ENCODE data around the gene UGT2B7. TPM values are rescaled to one million over a fixed set of nuclear protein-coding genes. Genes with fewer than 3 reads are reported as not detected.
A peak's percentile ranks its signal among the peaks of the same experiment; 100 is the strongest.

Gene UGT2B7
- 3.9 and 4.6 TPM in 2 replicates for total RNA-seq (2013; cell fraction: nucleolus; rRNA removed)
- total RNA-seq (2014; rRNA removed), result 0.27 and 0.79 TPM in 2 replicates
- 0.46 and 1.5 TPM in 2 replicates for total RNA-seq (2014; rRNA removed; fragmentation: Illumina TruSeq; extraction: Trizol)
- total RNA-seq (2021), result 0.77 and 1.0 TPM in 2 replicates
- polyA plus RNA-seq (2011; ENCODE audit: low read depth), result 0.13 TPM
- polyA plus RNA-seq (2011; rRNA removed), result 2.9 and 3.6 TPM in 2 replicates
- polyA plus RNA-seq (2011; cell fraction: cytosol; rRNA removed), result 1.1 and 1.6 TPM in 2 replicates
- 2.6 and 2.9 TPM in 2 replicates for polyA plus RNA-seq (2011; cell fraction: nucleus; rRNA removed)
- 0.13 TPM in 1 of 2 replicates, not detected in the other for polyA plus RNA-seq (2012)
- polyA plus RNA-seq (2014; fragmentation: Illumina TruSeq; extraction: Trizol), result 0.73 TPM in 2 replicates
- 1 to 10 TPM; 1.5 to 2.1 TPM for polyA plus RNA-seq (2014; fragmentation: Nextera tagmentation; extraction: Ambion mirVana)
- polyA plus RNA-seq (2014; rRNA removed), result 0.39 and 0.77 TPM in 2 replicates
- 1 to 10 TPM; 1.0 to 1.3 TPM for polyA plus RNA-seq (2016; fragmentation: Nextera tagmentation; extraction: Ambion mirVana)
- polyA minus RNA-seq (2011; rRNA and poly(A)+ RNA removed), result 2.0 and 2.2 TPM in 2 replicates
- polyA minus RNA-seq (2011; cell fraction: cytosol; rRNA and poly(A)+ RNA removed), result 0.94 TPM in 1 of 2 replicates, not detected in the other
- 3.3 and 3.4 TPM in 2 replicates for polyA minus RNA-seq (2011; cell fraction: nucleus; rRNA and poly(A)+ RNA removed)
- percentile 50 among the genes with signal in this experiment for Bru-seq, nascent RNA
- BruChase-seq, experiment 1, labeled RNA remaining after a 6-hour chase, result percentile 41 among the genes with signal in this experiment
- percentile 42 among the genes with signal in this experiment for BruChase-seq, experiment 2, labeled RNA remaining after a 2-hour chase
- long read RNA-seq, experiment 1, partial matches to known transcripts, result 0 of 11 reads
- long read RNA-seq, experiment 1, other reads (novel, unspliced or antisense), result 11 of 11 reads
- long read RNA-seq, experiment 2, partial matches to known transcripts, result 3 of 124 reads
- long read RNA-seq, experiment 2, other reads (novel, unspliced or antisense), result 121 of 124 reads

DNA sequence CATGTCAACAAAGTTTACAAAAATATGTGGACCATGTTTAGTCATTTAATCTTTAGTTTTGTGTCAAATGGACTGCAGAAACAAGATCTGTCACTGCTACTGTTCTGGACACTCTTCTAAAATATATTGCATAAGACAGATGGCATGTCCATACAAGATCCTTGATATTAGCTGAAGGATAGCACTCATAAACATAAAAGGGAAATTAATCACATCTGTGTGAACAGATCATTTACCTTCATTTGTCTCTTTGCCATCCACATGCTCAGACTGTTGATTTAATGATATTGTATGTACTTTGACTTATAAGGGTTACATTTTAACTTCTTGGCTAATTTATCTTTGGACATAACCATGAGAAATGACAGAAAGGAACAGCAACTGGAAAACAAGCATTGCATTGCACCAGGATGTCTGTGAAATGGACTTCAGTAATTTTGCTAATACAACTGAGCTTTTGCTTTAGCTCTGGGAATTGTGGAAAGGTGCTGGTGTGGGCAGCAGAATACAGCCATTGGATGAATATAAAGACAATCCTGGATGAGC is at the start of gene UGT2B7:
UGT2B7 (plus strand) TSS at position 364 of the 546 bp plus-strand sequence; CDS start at position 411, 47 bp downstream.
- POLR2A ChIA-PET, result no interaction called here
- no peak within 1 kb of the TSS for H3K4me2 ChIP-seq (ENCODE audit: control insufficient read depth, insufficient read depth)
- intact Hi-C loops (cut with micrococcal nuclease; ENCODE audit: unreplicated experiment) (no loop called here), in situ Hi-C loops (cut with MboI) (no loop called here)
- CTCF ChIA-PET, result no interaction called here
- BruUV-seq (replicated peaks), result no TSS peak
- H3K27ac ChIP-seq (ENCODE audit: control insufficient read depth, insufficient read depth), result no peak within 1 kb of the TSS
- no peaks in the 10 kb centered on the region for H3K36me3 ChIP-seq (ENCODE audit: control insufficient read depth in 2 of 2, insufficient read depth in 2 of 2, low read length in 1 of 2)
- H4K20me1 ChIP-seq (ENCODE audit: control insufficient read depth, insufficient read depth), result no peaks in the 10 kb centered on the region
- TF ChIP-seq KDM1A (IDR thresholded peaks at IDR 0.05; ENCODE audit: borderline replicate concordance) (no peak), MYC (IDR thresholded peaks at IDR 0.05; ENCODE audit: insufficient read depth, insufficient read length, insufficient replicate concordance, low read length, severe bottlenecking) (no peak), SUPT20H (IDR thresholded peaks at IDR 0.05; ENCODE audit: borderline replicate concordance, control insufficient read depth, low read depth, low read length) (no peak), SIX5 (IDR thresholded peaks at IDR 0.05; ENCODE audit: low read depth, low read length, severe bottlenecking) (no peak), CBFB (IDR thresholded peaks at IDR 0.05; ENCODE audit: low read depth) (no peak), SREBF1 (IDR thresholded peaks at IDR 0.05; ENCODE audit: low read length) (no peak), CREB1 (IDR thresholded peaks at IDR 0.05; ENCODE audit: low read depth) (no peak), PML (IDR thresholded peaks at IDR 0.05; ENCODE audit: low read length) (no peak), POLR2A (IDR thresholded peaks at IDR 0.05; ENCODE audit: low read depth, low read length) (no peak), TARDBP (IDR thresholded peaks at IDR 0.05; ENCODE audit: borderline replicate concordance) (no peak), CEBPB (IDR thresholded peaks at IDR 0.05; ENCODE audit: borderline replicate concordance in 1 of 2, low read depth in 2 of 2, low read length in 2 of 2) (no peak), BRCA1 (IDR thresholded peaks at IDR 0.05; ENCODE audit: low read depth, low read length) (no peak), NBN (IDR thresholded peaks at IDR 0.05) (no peak), TCF7 (IDR thresholded peaks at IDR 0.05; ENCODE audit: borderline replicate concordance) (no peak), IKZF2 (IDR thresholded peaks at IDR 0.05) (no peak), JUND (IDR thresholded peaks at IDR 0.05; ENCODE audit: low read depth, low read length) (no peak)
- TF ChIP-seq, protein P1, sequence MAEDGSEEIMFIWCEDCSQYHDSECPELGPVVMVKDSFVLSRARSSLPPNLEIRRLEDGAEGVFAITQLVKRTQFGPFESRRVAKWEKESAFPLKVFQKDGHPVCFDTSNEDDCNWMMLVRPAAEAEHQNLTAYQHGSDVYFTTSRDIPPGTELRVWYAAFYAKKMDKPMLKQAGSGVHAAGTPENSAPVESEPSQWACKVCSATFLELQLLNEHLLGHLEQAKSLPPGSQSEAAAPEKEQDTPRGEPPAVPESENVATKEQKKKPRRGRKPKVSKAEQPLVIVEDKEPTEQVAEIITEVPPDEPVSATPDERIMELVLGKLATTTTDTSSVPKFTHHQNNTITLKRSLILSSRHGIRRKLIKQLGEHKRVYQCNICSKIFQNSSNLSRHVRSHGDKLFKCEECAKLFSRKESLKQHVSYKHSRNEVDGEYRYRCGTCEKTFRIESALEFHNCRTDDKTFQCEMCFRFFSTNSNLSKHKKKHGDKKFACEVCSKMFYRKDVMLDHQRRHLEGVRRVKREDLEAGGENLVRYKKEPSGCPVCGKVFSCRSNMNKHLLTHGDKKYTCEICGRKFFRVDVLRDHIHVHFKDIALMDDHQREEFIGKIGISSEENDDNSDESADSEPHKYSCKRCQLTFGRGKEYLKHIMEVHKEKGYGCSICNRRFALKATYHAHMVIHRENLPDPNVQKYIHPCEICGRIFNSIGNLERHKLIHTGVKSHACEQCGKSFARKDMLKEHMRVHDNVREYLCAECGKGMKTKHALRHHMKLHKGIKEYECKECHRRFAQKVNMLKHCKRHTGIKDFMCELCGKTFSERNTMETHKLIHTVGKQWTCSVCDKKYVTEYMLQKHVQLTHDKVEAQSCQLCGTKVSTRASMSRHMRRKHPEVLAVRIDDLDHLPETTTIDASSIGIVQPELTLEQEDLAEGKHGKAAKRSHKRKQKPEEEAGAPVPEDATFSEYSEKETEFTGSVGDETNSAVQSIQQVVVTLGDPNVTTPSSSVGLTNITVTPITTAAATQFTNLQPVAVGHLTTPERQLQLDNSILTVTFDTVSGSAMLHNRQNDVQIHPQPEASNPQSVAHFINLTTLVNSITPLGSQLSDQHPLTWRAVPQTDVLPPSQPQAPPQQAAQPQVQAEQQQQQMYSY (CRISPR knock-in tag; IDR thresholded peaks at IDR 0.05), result no peak
- no peak within 1 kb of the TSS for H3K4me3 ChIP-seq
- DNase-seq (ENCODE audit: low read depth, low spot score) (no peak), ATAC-seq (no peak), FAIRE-seq (no peak)
- H3K27me3 ChIP-seq (replicated peaks in 1 of 2; ENCODE audit: control insufficient read depth in 2 of 2, insufficient read depth in 2 of 2, low read length in 1 of 2), result no peaks in the 10 kb centered on the region; a peak in 1 of 4 replicates
- SMC1A ChIA-PET (ENCODE audit: uncharacterized antibody, unreplicated experiment), result interaction anchor here (1.2 to 1.9 kb wide), 4 partner anchors 10 to 27 kb away, joined by 3 to 8 read pairs (median 5); no protein-coding TSS in a partner anchor
- RAD21 ChIA-PET (ENCODE audit: unreplicated experiment), result interaction anchor here (1.0 to 1.4 kb wide), 3 partner anchors 14 to 190 kb away, joined by 3 to 6 read pairs (median 4); no protein-coding TSS in a partner anchor
- no peaks in the 10 kb centered on the region for H3K9me3 ChIP-seq (replicated peaks; ENCODE audit: control insufficient read depth, insufficient read depth, low read length)
- H3K79me2 ChIP-seq (ENCODE audit: control insufficient read depth, insufficient read depth, low read length), result no peaks in the 10 kb centered on the region
- H2AFZ ChIP-seq (ENCODE audit: control insufficient read depth, low read depth, low read length), result no peak within 1 kb of the TSS
- no peaks in the 10 kb centered on the region for H3K4me1 ChIP-seq (ENCODE audit: control insufficient read depth, insufficient read depth, low read length)
- no peak within 1 kb of the TSS for H3K9ac ChIP-seq (ENCODE audit: control insufficient read depth, insufficient read depth, low read length)
